Measurements from ENCODE around the gene F10. TPM values are rescaled to one million over a fixed set of nuclear protein-coding genes. Genes with fewer than 3 reads are reported as not detected.
"Not testable (repeated sequence)": the region's sequence is repeated elsewhere in the genome, so short reads cannot be mapped to it uniquely, and the experiment has no call there.

The F10 gene
- total and polyA plus RNA-seq, 9 of the 15 experiments (the other 6 are each of a cell fraction or from before 2014, with no cell fraction given): 0.04 to 0.09 (median 0.07) TPM; not detected in 5

DNA sequence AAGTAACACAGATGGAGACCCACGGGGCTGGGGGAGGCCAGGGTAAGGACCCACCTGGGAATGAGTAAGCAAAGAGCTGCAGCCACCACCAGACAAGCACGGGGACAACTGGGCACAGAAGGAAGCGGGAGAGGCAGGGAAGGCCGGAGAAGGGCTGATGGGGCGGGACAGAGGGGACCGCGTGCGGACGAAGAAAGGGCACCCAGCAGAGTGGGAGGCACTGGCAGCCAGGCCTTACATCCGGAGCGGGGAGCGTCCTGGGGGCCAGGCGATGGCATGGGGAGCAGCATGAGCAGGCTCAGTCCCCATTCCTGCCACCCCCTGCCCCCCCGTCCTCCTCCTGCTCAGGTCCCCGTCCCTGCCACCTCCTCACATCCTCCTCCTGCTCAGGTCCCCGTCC lies 38.8 kb downstream of the F10 start:
- Histone ChIP-seq H2AFZ (ENCODE audit: low read depth, low read length) (no peak overlapping the region), H3K4me3 (no peak overlapping the region), H3K27me3 (ENCODE audit: control insufficient read depth in 2 of 2, insufficient read depth in 2 of 2, low read length in 2 of 2) (no peaks in the 10 kb centered on the region), H3K9ac (ENCODE audit: insufficient read depth in 1 of 2, low read depth in 2 of 2, low read length in 2 of 2) (peak overlapping the region in 1 of 2 experiments; percentile 17; a peak in 1 of 4 replicates), H3K36me3 (ENCODE audit: control insufficient read depth, insufficient read depth, low read length) (no peaks in the 10 kb centered on the region), H3K4me1 (replicated peaks in 1 of 2; ENCODE audit: control insufficient read depth in 2 of 2, insufficient read depth in 2 of 2, low read length in 2 of 2) (peaks cover 3 to 20% of the 10 kb centered on the region in 2 experiments; a peak in 3 of 5 replicates), H3K9me1 (ENCODE audit: control insufficient read depth, insufficient read depth, low read length) (no peaks in the 10 kb centered on the region), H3K4me2 (ENCODE audit: insufficient read depth, low read length) (no peak overlapping the region), H4K20me1 (replicated peaks; ENCODE audit: control insufficient read depth, insufficient read depth, low read length) (no peaks in the 10 kb centered on the region), H3K9me3 (replicated peaks; ENCODE audit: control insufficient read depth, insufficient read depth, low read depth, low read length) (no peaks in the 10 kb centered on the region), H3K79me2 (ENCODE audit: control insufficient read depth, insufficient read depth, low read length) (no peaks in the 10 kb centered on the region), H3K27ac (ENCODE audit: extremely low read depth, low read depth, low read length) (no peak overlapping the region)
- WGBS (ENCODE audit: insufficient coverage, low coverage, missing lambda C conversion rate): 74% methylated on average over 7 of the region's 16 CpGs
- intact Hi-C loops (cut with micrococcal nuclease): no loop called here
- BruUV-seq (replicated peaks): no TSS peak
- ChIA-PET POLR2A (interaction anchor here (1.1 kb wide), 1 partner anchor 25 kb away, joined by 3 read pairs; no protein-coding TSS in a partner anchor), CTCF (ENCODE audit: low intra/inter-chr PET ratio) (no interaction called here)
- FAIRE-seq (no peak), DNase-seq (ENCODE audit: extremely low read depth in 1 of 4, low spot score in 3 of 4) (no peak), ATAC-seq (no peak)
- in situ Hi-C loops (cut with MboI): no loop called here
- TF ChIP-seq HMGN3 (IDR thresholded peaks at IDR 0.05; ENCODE audit: borderline replicate concordance, extremely low read depth, insufficient read length, low read depth, low read length) (no peak), MBD2 (IDR thresholded peaks at IDR 0.05; ENCODE audit: borderline replicate concordance, low read depth) (no peak), SIN3A (IDR thresholded peaks at IDR 0.05; ENCODE audit: borderline replicate concordance in 2 of 2, control insufficient read depth in 1 of 2, low read depth in 2 of 2, low read length in 2 of 2) (no peak), POLR2G (IDR thresholded peaks at IDR 0.05; ENCODE audit: low read depth, low read length) (0 out of 2 replicates have a peak, but pooled peaks have one; percentile 22)
- TF ChIP-seq, protein P1, sequence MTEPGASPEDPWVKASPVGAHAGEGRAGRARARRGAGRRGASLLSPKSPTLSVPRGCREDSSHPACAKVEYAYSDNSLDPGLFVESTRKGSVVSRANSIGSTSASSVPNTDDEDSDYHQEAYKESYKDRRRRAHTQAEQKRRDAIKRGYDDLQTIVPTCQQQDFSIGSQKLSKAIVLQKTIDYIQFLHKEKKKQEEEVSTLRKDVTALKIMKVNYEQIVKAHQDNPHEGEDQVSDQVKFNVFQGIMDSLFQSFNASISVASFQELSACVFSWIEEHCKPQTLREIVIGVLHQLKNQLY (CRISPR knock-in tag; conservative IDR thresholded peaks at IDR 0.05): no peak
- TF ChIP-seq, protein P2, sequence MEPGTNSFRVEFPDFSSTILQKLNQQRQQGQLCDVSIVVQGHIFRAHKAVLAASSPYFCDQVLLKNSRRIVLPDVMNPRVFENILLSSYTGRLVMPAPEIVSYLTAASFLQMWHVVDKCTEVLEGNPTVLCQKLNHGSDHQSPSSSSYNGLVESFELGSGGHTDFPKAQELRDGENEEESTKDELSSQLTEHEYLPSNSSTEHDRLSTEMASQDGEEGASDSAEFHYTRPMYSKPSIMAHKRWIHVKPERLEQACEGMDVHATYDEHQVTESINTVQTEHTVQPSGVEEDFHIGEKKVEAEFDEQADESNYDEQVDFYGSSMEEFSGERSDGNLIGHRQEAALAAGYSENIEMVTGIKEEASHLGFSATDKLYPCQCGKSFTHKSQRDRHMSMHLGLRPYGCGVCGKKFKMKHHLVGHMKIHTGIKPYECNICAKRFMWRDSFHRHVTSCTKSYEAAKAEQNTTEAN (CRISPR knock-in tag; IDR thresholded peaks at IDR 0.05): no peak

DNA sequence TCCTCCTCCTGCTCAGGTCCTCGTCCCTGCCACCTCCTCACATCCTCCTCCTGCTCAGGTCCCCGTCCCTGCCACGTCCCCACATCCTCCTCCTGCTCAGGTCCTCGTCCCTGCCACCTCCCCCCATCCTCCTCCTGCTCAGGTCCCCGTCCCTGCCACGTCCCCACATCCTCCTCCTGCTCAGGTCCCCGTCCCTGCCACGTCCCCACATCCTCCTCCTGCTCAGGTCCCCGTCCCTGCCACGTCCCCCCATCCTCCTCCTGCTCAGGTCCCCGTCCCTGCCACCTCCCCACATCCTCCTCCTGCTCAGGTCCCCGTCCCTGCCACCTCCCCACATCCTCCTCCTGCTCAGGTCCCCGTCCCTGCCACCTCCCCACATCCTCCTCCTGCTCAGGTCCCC lies 39.4 kb downstream of the F10 start:
- H2AFZ ChIP-seq (ENCODE audit: low read depth, low read length); ATAC-seq; H3K36me3 ChIP-seq (ENCODE audit: control insufficient read depth, insufficient read depth, low read length); in situ Hi-C loops (cut with MboI); H3K9me1 ChIP-seq (ENCODE audit: control insufficient read depth, insufficient read depth, low read length); H3K27ac ChIP-seq (ENCODE audit: extremely low read depth, low read depth, low read length); H3K79me2 ChIP-seq (ENCODE audit: control insufficient read depth, insufficient read depth, low read length); H3K4me3 ChIP-seq; FAIRE-seq; DNase-seq (ENCODE audit: extremely low read depth in 1 of 4, low spot score in 3 of 4); H3K9ac ChIP-seq (ENCODE audit: insufficient read depth in 1 of 2, low read depth in 2 of 2, low read length in 2 of 2); H3K4me2 ChIP-seq (ENCODE audit: insufficient read depth, low read length); intact Hi-C loops (cut with micrococcal nuclease); H3K9me3 ChIP-seq (replicated peaks; ENCODE audit: control insufficient read depth, insufficient read depth, low read depth, low read length); H4K20me1 ChIP-seq (replicated peaks; ENCODE audit: control insufficient read depth, insufficient read depth, low read length); POLR2A ChIA-PET; CTCF ChIA-PET (ENCODE audit: low intra/inter-chr PET ratio); BruUV-seq (replicated peaks); H3K27me3 ChIP-seq (ENCODE audit: control insufficient read depth in 2 of 2, insufficient read depth in 2 of 2, low read length in 2 of 2): not testable (repeated sequence)
- peaks cover 3 to 20% of the 10 kb centered on the region in 2 experiments; a peak in 3 of 5 replicates for H3K4me1 ChIP-seq (replicated peaks in 1 of 2; ENCODE audit: control insufficient read depth in 2 of 2, insufficient read depth in 2 of 2, low read length in 2 of 2)
- no CpG with 5 or more reads among the region's 13 CpGs for WGBS (ENCODE audit: insufficient coverage, low coverage, missing lambda C conversion rate)

All from K562 (cell line).